K562 (cell line): ENCODE data around the gene CCDC102B. TPM values are rescaled to one million over a fixed set of nuclear protein-coding genes. Genes with fewer than 3 reads are reported as not detected.

ENCODE experiments used
- ATAC-seq: fragments of 200-7000 bp; cut with Tn5 transposase; 3 replicates; pipeline ENCODE4 v1.9.1; 2020; ENCODE audit warnings: moderate library complexity
- BruUV-seq: library from RNA; stranded (reverse); fragments of 400-500 nt; replicated peaks from 2 replicates; lab custom pipeline; 2021; lab: Mats Ljungman, UMichigan
- CTCF ChIA-PET: fragments of 300-600 bp; formaldehyde crosslinking; extraction: SDS; loops from one replicate; lab custom pipeline; 2021; ENCODE audit warnings: low intra/inter-chr PET ratio; lab: Yijun Ruan, JAX
- POLR2A ChIA-PET: fragments of 300-600, 350-650 bp; sonication (Branson Sonifier 250); formaldehyde crosslinking; extraction: SDS; loops from one replicate; lab custom pipeline; 2021; ENCODE audit warnings: antibody characterized with exemption, inconsistent platforms; lab: Yijun Ruan, JAX
- DNase-seq, 4 experiments: peaks; one replicate each; pipeline versions ENCODE4 v3.0.0 to v3.0.0-alpha.2; 2011 to 2018; ENCODE audit warnings: low spot score in 3 of 4, mixed read lengths in 3 of 4; ENCODE audit errors: extremely low read depth in 1 of 4
- FAIRE-seq: peaks from 2 replicates; lab custom pipeline; 2011; peaks lifted over from hg19 to GRCh38; lab: Jason Lieb, UNC
- H2AFZ ChIP-seq: 2 replicates; pipeline ENCODE4 v1.6.0; 2011; ENCODE audit warnings: low read depth, low read length, control low read depth, inconsistent platforms
- H3K27ac ChIP-seq: fragments of 200-600 bp; 3 replicates; pipeline ENCODE4 v1.8.0; 2011; ENCODE audit warnings: low read depth, mild to moderate bottlenecking, control low read depth, inconsistent platforms, low read length, moderate library complexity, mixed read lengths; ENCODE audit errors: extremely low read depth
- H3K27me3 ChIP-seq, 2 experiments: fragments of 300-600 bp in 1 of 2; 2 replicates in 1 of 2; 3 replicates in 1 of 2; pipeline versions ENCODE4 v1.6.0 to v1.8.0; 2011; ENCODE audit warnings: inconsistent platforms in 2 of 2, low read length in 2 of 2, mild to moderate bottlenecking in 1 of 2, mixed read lengths in 1 of 2, moderate library complexity in 1 of 2; ENCODE audit not compliant: control insufficient read depth in 2 of 2, insufficient read depth in 2 of 2
- H3K36me3 ChIP-seq: fragments of 300-600 bp; 3 replicates; pipeline ENCODE4 v1.8.0; 2011; ENCODE audit warnings: mild to moderate bottlenecking, low read length, inconsistent platforms; ENCODE audit not compliant: control insufficient read depth, insufficient read depth
- H3K4me1 ChIP-seq, 2 experiments: fragments of 200-600 bp in 1 of 2; replicated peaks in 1 of 2; 2 replicates in 1 of 2; 3 replicates in 1 of 2; pipeline versions ENCODE4 v1.5.1 to v1.8.0; 2011; ENCODE audit warnings: inconsistent platforms in 2 of 2, low read length in 2 of 2, mild to moderate bottlenecking in 1 of 2, mixed read lengths in 1 of 2, moderate library complexity in 1 of 2; ENCODE audit not compliant: control insufficient read depth in 2 of 2, insufficient read depth in 2 of 2
- H3K4me2 ChIP-seq: 2 replicates; pipeline ENCODE4 v1.6.1; 2011; ENCODE audit warnings: low read length, control low read depth, inconsistent platforms, mixed read lengths; ENCODE audit not compliant: insufficient read depth
- H3K4me3 ChIP-seq: fragments of 200-600 bp; sonication (generic), shearing (Covaris generic); 2 replicates; pipeline ENCODE4 v1.5.1; 2016; ENCODE audit warnings: control low read depth, inconsistent platforms
- H3K79me2 ChIP-seq: fragments of 200-600 bp; 3 replicates; pipeline ENCODE4 v1.8.0; 2011; ENCODE audit warnings: low read length, inconsistent platforms; ENCODE audit not compliant: control insufficient read depth, insufficient read depth
- H3K9ac ChIP-seq, 2 experiments: 2 replicates each; pipeline versions ENCODE4 v1.6.0 to v1.6.1; 2011; ENCODE audit warnings: low read depth in 2 of 2, low read length in 2 of 2, control low read depth in 1 of 2, inconsistent platforms in 1 of 2, mild to moderate bottlenecking in 1 of 2, mixed read lengths in 1 of 2; ENCODE audit not compliant: insufficient read depth in 1 of 2
- H3K9me1 ChIP-seq: one replicate; pipeline ENCODE4 v1.6.0; 2011; ENCODE audit warnings: inconsistent platforms, mild to moderate bottlenecking, low read length, moderate library complexity; ENCODE audit not compliant: control insufficient read depth, insufficient read depth
- H3K9me3 ChIP-seq: replicated peaks from 2 replicates; pipeline ENCODE4 v1.5.1; 2011; ENCODE audit warnings: low read depth, low read length, inconsistent platforms; ENCODE audit not compliant: control insufficient read depth, insufficient read depth
- H4K20me1 ChIP-seq: replicated peaks from 2 replicates; pipeline ENCODE4 v1.6.1; 2011; ENCODE audit warnings: low read length, inconsistent platforms, mixed read lengths; ENCODE audit not compliant: control insufficient read depth, insufficient read depth
- ELK1 ChIP-seq: sonication (generic); formaldehyde crosslinking; IDR thresholded peaks from 2 replicates; pipeline ENCODE4 v1.8.1; 2022; ENCODE audit warnings: missing genetic modification reagents
- SMAD1 ChIP-seq: fragments of 150-350 bp; IDR thresholded peaks from 2 replicates; pipeline ENCODE4 v1.6.1; 2014; ENCODE audit warnings: low read length, low read depth; ENCODE audit not compliant: partially characterized antibody
- ZBTB7A ChIP-seq: IDR thresholded peaks from 2 replicates; pipeline ENCODE4 v1.6.1; 2011; ENCODE audit warnings: low read depth, mild to moderate bottlenecking, low read length, moderate library complexity, borderline replicate concordance; ENCODE audit not compliant: control insufficient read depth
- WGBS: fragments of 100-300 bp; shearing (Covaris generic); methylation state at CpG from one replicate; pipeline ENCODE4 v1.1.6; 2016; ENCODE audit warnings: low coverage, mixed read lengths; ENCODE audit not compliant: insufficient coverage; ENCODE audit errors: missing lambda C conversion rate; 5-methylcytosine and 5-hydroxymethylcytosine counted together
- in situ Hi-C: fragments of 300-500 bp; cut with MboI; formaldehyde crosslinking; loops from 4 replicates; pipeline ENCODE4 v1.15.0; 2018; ENCODE audit warnings: inconsistent platforms, mixed read lengths
- intact Hi-C: fragments of 100-400 bp; cut with micrococcal nuclease; formaldehyde crosslinking; loops from 2 replicates; pipeline ENCODE4 v1.14.2; 2022
- polyA plus RNA-seq, 8 experiments: library from polyadenylated mRNA; depleted of rRNA in 4 of 8; stranded (reverse) in 5 of 8; unstranded in 3 of 8; fragments of >200 nt; fragmentation: Nextera tagmentation in 2 of 8; fragmentation: Illumina TruSeq in 1 of 8; extraction: Ambion mirVana in 2 of 8; extraction: Trizol in 1 of 8; gene quantifications; 2 replicates each; pipeline versions ENCODE4 v1.2.1 to v1.2.3, GENCODE V29; 2011 to 2014; ENCODE audit warnings: inconsistent platforms in 1 of 8, missing spikeins in 1 of 8
- total RNA-seq, 7 experiments: library from RNA; depleted of rRNA in 6 of 7; stranded (reverse); fragments of >200 nt in 6 of 7; fragmentation: Illumina TruSeq in 2 of 7; extraction: Trizol in 2 of 7; gene quantifications; 2 replicates each; pipeline versions ENCODE4 v1.2.1 to v1.2.3, GENCODE V29; 2011 to 2021; ENCODE audit warnings: low replicate concordance in 1 of 7
- TF ChIP-seq, protein P1 (sequence below): fragments of 250-450 bp; sonication (Bioruptor Pico); IDR thresholded peaks from 2 replicates; pipeline ENCODE4 v1.4.0; 2020

Gene CCDC102B
- total and polyA plus RNA-seq, 9 of the 15 experiments (the other 6 are each of a cell fraction or from before 2014, with no cell fraction given), result 0.18 to 1.5 (median 0.73) TPM

DNA sequence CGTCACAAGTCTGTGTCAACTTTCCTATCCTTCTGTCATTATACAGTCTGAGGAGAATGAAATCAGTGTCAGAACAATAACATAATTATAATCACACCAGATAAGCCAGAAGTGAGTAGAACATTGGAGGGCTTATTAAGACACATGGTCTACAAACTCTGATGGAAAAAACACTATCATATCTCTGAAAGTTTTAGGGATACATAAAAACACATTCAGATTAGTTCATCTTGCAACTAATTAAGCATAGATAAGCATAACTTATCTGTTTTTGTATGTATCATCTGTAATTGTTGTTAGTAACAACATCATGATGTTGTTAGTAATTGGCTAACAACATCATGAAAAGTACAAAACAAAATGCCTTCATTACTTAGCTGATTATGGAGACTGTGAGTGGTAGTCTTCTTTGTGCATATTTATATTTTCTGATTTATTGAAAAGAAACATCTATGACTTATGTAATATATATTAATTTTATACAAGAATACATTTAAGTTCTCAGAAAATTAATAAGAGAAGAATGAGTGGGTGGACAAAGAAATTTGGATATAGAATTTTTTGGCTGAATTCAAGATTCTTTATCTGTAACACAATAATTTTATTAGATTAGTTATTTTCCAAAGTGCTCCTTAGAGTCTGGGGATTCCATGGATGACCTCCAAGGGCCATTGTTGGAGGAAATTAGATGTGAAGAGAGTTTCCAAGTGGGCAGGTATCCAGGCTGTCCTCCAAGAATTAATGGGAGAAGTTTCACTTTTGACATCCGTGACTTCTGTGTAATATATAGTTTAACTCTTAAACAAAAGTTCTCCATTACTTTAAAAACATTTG lies 16.9 kb upstream of the CCDC102B start (continued):
- TF ChIP-seq ELK1 (CRISPR knock-in tag), result no peak

- FAIRE-seq (no peak), DNase-seq (no peak), ATAC-seq (no peak)
- H3K79me2 ChIP-seq, result no peaks in the 10 kb centered on the region
- H3K9me1 ChIP-seq, result no peaks in the 10 kb centered on the region
- no peak overlapping the region for H3K4me3 ChIP-seq
- ChIA-PET CTCF (interaction anchor here (0.6 kb wide), 1 partner anchor 157 kb away, joined by 3 read pairs; no protein-coding TSS in a partner anchor), POLR2A (no interaction called here)
- H3K36me3 ChIP-seq, result no peaks in the 10 kb centered on the region
- in situ Hi-C loops, result no loop called here
- WGBS, result 0% methylated on average over 1 of the region's 1 CpG
- BruUV-seq, result no TSS peak
- H3K27ac ChIP-seq, result no peak overlapping the region
- no peak overlapping the region for H3K4me2 ChIP-seq
- no peak overlapping the region for H2AFZ ChIP-seq
- H4K20me1 ChIP-seq, result no peaks in the 10 kb centered on the region
- H3K4me1 ChIP-seq, result no peaks in the 10 kb centered on the region
- no peaks in the 10 kb centered on the region for H3K27me3 ChIP-seq
- intact Hi-C loops, result no loop called here
- H3K9me3 ChIP-seq, result no peaks in the 10 kb centered on the region
- TF ChIP-seq SMAD1 (no peak), ZBTB7A (no peak)
- TF ChIP-seq, protein P1, sequence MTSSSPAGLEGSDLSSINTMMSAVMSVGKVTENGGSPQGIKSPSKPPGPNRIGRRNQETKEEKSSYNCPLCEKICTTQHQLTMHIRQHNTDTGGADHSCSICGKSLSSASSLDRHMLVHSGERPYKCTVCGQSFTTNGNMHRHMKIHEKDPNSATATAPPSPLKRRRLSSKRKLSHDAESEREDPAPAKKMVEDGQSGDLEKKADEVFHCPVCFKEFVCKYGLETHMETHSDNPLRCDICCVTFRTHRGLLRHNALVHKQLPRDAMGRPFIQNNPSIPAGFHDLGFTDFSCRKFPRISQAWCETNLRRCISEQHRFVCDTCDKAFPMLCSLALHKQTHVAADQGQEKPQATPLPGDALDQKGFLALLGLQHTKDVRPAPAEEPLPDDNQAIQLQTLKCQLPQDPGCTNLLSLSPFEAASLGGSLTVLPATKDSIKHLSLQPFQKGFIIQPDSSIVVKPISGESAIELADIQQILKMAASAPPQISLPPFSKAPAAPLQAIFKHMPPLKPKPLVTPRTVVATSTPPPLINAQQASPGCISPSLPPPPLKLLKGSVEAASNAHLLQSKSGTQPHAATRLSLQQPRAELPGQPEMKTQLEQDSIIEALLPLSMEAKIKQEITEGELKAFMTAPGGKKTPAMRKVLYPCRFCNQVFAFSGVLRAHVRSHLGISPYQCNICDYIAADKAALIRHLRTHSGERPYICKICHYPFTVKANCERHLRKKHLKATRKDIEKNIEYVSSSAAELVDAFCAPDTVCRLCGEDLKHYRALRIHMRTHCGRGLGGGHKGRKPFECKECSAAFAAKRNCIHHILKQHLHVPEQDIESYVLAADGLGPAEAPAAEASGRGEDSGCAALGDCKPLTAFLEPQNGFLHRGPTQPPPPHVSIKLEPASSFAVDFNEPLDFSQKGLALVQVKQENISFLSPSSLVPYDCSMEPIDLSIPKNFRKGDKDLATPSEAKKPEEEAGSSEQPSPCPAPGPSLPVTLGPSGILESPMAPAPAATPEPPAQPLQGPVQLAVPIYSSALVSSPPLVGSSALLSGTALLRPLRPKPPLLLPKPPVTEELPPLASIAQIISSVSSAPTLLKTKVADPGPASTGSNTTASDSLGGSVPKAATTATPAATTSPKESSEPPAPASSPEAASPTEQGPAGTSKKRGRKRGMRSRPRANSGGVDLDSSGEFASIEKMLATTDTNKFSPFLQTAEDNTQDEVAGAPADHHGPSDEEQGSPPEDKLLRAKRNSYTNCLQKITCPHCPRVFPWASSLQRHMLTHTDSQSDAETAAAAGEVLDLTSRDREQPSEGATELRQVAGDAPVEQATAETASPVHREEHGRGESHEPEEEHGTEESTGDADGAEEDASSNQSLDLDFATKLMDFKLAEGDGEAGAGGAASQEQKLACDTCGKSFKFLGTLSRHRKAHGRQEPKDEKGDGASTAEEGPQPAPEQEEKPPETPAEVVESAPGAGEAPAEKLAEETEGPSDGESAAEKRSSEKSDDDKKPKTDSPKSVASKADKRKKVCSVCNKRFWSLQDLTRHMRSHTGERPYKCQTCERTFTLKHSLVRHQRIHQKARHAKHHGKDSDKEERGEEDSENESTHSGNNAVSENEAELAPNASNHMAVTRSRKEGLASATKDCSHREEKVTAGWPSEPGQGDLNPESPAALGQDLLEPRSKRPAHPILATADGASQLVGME, result no peak
- no peak overlapping the region for H3K9ac ChIP-seq
Observed at GRCh38 chr18:68783506-68783905, 14.4 kb upstream of the CCDC102B start.
